NB4 (cell line): ENCODE results near the gene MYT1.

ENCODE experiments used
- MAX ChIP-seq: IDR thresholded peaks from 2 replicates; pipeline ENCODE4 v1.6.1; 2011; ENCODE audit warnings: low read depth, low read length
- POLR2A ChIP-seq: IDR thresholded peaks from 2 replicates; pipeline ENCODE4 v1.6.1; 2011; ENCODE audit warnings: mild to moderate bottlenecking; ENCODE audit not compliant: insufficient read length; ENCODE audit errors: extremely low read depth
- TF ChIP-seq, protein P1 (sequence below): IDR thresholded peaks from one replicate; pipeline ENCODE4 v1.5.1; 2012; ENCODE audit warnings: low read depth, low read length

DNA sequence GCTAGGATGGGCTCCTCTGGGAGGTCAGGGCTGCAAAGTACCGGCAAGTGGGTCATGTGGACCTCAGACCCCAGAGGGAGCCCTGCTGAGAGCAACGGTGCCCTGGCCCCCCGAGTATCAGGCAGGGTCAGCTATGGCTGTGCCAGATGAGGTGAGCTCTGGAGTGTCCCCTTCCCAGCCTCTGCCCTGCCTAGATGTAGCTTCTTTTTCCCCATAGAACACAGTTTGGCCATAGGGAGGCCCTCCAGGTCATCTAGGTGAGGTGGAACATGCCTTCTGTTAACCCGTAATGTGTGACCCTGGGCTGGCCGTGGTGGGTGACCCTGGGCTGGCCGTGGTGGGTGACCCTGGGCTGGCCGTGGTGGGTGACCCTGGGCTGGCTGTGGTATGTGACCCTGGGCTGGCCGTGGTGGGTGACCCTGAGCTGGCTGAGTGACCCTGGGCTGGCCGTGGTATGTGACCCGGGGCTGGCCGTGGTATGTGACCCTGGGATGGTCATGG is 70.1 kb downstream of the MYT1 start:
- TF ChIP-seq, protein P1, sequence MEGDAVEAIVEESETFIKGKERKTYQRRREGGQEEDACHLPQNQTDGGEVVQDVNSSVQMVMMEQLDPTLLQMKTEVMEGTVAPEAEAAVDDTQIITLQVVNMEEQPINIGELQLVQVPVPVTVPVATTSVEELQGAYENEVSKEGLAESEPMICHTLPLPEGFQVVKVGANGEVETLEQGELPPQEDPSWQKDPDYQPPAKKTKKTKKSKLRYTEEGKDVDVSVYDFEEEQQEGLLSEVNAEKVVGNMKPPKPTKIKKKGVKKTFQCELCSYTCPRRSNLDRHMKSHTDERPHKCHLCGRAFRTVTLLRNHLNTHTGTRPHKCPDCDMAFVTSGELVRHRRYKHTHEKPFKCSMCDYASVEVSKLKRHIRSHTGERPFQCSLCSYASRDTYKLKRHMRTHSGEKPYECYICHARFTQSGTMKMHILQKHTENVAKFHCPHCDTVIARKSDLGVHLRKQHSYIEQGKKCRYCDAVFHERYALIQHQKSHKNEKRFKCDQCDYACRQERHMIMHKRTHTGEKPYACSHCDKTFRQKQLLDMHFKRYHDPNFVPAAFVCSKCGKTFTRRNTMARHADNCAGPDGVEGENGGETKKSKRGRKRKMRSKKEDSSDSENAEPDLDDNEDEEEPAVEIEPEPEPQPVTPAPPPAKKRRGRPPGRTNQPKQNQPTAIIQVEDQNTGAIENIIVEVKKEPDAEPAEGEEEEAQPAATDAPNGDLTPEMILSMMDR, result no peak
- no peak for TF ChIP-seq POLR2A
- TF ChIP-seq MAX, result no peak
